GM12878 (cell line): ENCODE measurements around the gene ATCAY.

Experiments
- EZH2 ChIP-seq: IDR thresholded peaks from 2 replicates; pipeline ENCODE4 v1.6.1; 2012; ENCODE audit warnings: low read depth, mild to moderate bottlenecking, control low read depth, inconsistent platforms, low read length, borderline replicate concordance; ENCODE audit not compliant: control insufficient read depth
- NFYB ChIP-seq: IDR thresholded peaks from 2 replicates; pipeline ENCODE4 v1.6.1; 2011; ENCODE audit warnings: low read depth, mild to moderate bottlenecking, low read length, improper control_type of control experiment, moderate library complexity; ENCODE audit not compliant: insufficient read depth
- TF ChIP-seq, protein P1 (sequence below), 3 experiments: IDR thresholded peaks in 2 of 3; conservative IDR thresholded peaks in 1 of 3; 2 replicates each; pipeline ENCODE4 v1.5.1; 2011; ENCODE audit warnings: low read depth in 3 of 3, low read length in 3 of 3, mild to moderate bottlenecking in 3 of 3, control low read depth in 2 of 3, moderate library complexity in 2 of 3, inconsistent platforms in 1 of 3, mixed read lengths in 1 of 3; ENCODE audit not compliant: control insufficient read depth in 2 of 3, insufficient read depth in 1 of 3; ENCODE audit errors: extremely low read depth in 1 of 3

GRCh38 chr19:3914199-3914598 is 33.7 kb downstream of the ATCAY start:
- TF ChIP-seq, protein P1, sequence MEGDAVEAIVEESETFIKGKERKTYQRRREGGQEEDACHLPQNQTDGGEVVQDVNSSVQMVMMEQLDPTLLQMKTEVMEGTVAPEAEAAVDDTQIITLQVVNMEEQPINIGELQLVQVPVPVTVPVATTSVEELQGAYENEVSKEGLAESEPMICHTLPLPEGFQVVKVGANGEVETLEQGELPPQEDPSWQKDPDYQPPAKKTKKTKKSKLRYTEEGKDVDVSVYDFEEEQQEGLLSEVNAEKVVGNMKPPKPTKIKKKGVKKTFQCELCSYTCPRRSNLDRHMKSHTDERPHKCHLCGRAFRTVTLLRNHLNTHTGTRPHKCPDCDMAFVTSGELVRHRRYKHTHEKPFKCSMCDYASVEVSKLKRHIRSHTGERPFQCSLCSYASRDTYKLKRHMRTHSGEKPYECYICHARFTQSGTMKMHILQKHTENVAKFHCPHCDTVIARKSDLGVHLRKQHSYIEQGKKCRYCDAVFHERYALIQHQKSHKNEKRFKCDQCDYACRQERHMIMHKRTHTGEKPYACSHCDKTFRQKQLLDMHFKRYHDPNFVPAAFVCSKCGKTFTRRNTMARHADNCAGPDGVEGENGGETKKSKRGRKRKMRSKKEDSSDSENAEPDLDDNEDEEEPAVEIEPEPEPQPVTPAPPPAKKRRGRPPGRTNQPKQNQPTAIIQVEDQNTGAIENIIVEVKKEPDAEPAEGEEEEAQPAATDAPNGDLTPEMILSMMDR (IDR thresholded peaks at IDR 0.05 in 2 of 3, conservative IDR thresholded peaks at IDR 0.05 in 1 of 3; ENCODE audit: control insufficient read depth in 2 of 3, extremely low read depth in 1 of 3, insufficient read depth in 1 of 3, low read depth in 3 of 3, low read length in 3 of 3), result no peak
- TF ChIP-seq NFYB, result no peak
- TF ChIP-seq EZH2, result no peak
